CD14-positive monocyte (primary cell): ENCODE data around the gene GRAMD1A. TPM values are rescaled to one million over a fixed set of nuclear protein-coding genes. Genes with fewer than 3 reads are reported as not detected.

ENCODE experiments used
- DNase-seq, 3 donors: peaks; one replicate each; pipeline ENCODE4 v3.0.0-alpha.2; 2011 to 2022
- H2AFZ ChIP-seq: 2 replicates; pipeline ENCODE4 v1.6.0; 2012; ENCODE audit warnings: mild to moderate bottlenecking, low read depth, low read length, inconsistent platforms; ENCODE audit not compliant: insufficient read depth, poor library complexity, severe bottlenecking
- H3K27ac ChIP-seq, 2 donors: 1 replicate in 1 of 2; 2 replicates in 1 of 2; pipeline ENCODE4 v1.5.1; 2012 to 2013; ENCODE audit warnings: low read length in 2 of 2, control low read depth in 1 of 2, inconsistent platforms in 1 of 2, low read depth in 1 of 2, mild to moderate bottlenecking in 1 of 2
- H3K27me3 ChIP-seq, 2 donors: one replicate each; pipeline versions ENCODE4 v1.6.0 to v1.6.1; 2011 to 2013; ENCODE audit warnings: low read length in 2 of 2; ENCODE audit not compliant: control insufficient read depth in 2 of 2, insufficient read depth in 2 of 2
- H3K36me3 ChIP-seq, 2 donors: replicated peaks in 1 of 2; 1 replicate in 1 of 2; 2 replicates in 1 of 2; pipeline versions ENCODE4 v1.5.1 to v1.6.1; 2012 to 2013; ENCODE audit warnings: low read length in 2 of 2, control low read depth in 1 of 2, inconsistent platforms in 1 of 2, mild to moderate bottlenecking in 1 of 2; ENCODE audit not compliant: insufficient read depth in 2 of 2, control insufficient read depth in 1 of 2
- H3K4me1 ChIP-seq, 2 donors: 1 replicate in 1 of 2; 2 replicates in 1 of 2; pipeline versions ENCODE4 v1.5.1 to v1.6.1; 2012 to 2013; ENCODE audit warnings: low read length in 2 of 2, control low read depth in 1 of 2, inconsistent platforms in 1 of 2, mild to moderate bottlenecking in 1 of 2, moderate library complexity in 1 of 2; ENCODE audit not compliant: insufficient read depth in 2 of 2, control insufficient read depth in 1 of 2
- H3K4me2 ChIP-seq: replicated peaks from 2 replicates; pipeline ENCODE3; 2012; ENCODE audit warnings: low read length, moderate library complexity, mild to moderate bottlenecking; ENCODE audit not compliant: poor library complexity, severe bottlenecking; ENCODE audit errors: extremely low read depth
- H3K4me3 ChIP-seq, 3 experiments: fragments of 200-600 bp in 1 of 3; sonication (generic) in 1 of 3; replicated peaks in 1 of 3; 1 replicate in 2 of 3; 2 replicates in 1 of 3; pipeline ENCODE4 v1.5.1; 2011 to 2013; ENCODE audit warnings: low read length in 3 of 3, mild to moderate bottlenecking in 3 of 3, control low read depth in 2 of 3, low read depth in 2 of 3, inconsistent platforms in 1 of 3, moderate library complexity in 1 of 3
- H3K79me2 ChIP-seq: 2 replicates; pipeline ENCODE4 v1.6.0; 2012; ENCODE audit warnings: mild to moderate bottlenecking, control low read depth, inconsistent platforms, low read length, moderate library complexity; ENCODE audit not compliant: insufficient read depth
- H3K9ac ChIP-seq: 2 replicates; pipeline ENCODE4 v1.6.0; 2017; ENCODE audit warnings: low read length, mild to moderate bottlenecking; ENCODE audit not compliant: insufficient read depth, poor library complexity, severe bottlenecking
- H3K9me3 ChIP-seq, 2 donors: replicated peaks in 1 of 2; 1 replicate in 1 of 2; 2 replicates in 1 of 2; pipeline versions ENCODE4 v1.5.1 to v1.6.1; 2012 to 2013; ENCODE audit warnings: low read length in 2 of 2, control low read depth in 1 of 2; ENCODE audit not compliant: control insufficient read depth in 1 of 2, insufficient read depth in 1 of 2
- H4K20me1 ChIP-seq: 2 replicates; pipeline ENCODE4 v1.6.0; 2012; ENCODE audit warnings: mild to moderate bottlenecking, low read length, control low read depth, moderate library complexity; ENCODE audit not compliant: insufficient read depth
- H3K27ac Mint-ChIP-seq, 7 donors: one replicate each; pipeline ENCODE4 v1.8.0; 2020; ENCODE audit warnings: mild to moderate bottlenecking in 7 of 7, mixed read lengths in 7 of 7, moderate library complexity in 6 of 7, inconsistent platforms in 2 of 7
- H3K27me3 Mint-ChIP-seq, 3 donors: one replicate each; pipeline ENCODE4 v1.8.0; 2021 to 2022; ENCODE audit warnings: low read depth in 3 of 3, mild to moderate bottlenecking in 3 of 3, mixed read lengths in 3 of 3, moderate library complexity in 3 of 3, inconsistent platforms in 1 of 3
- H3K36me3 Mint-ChIP-seq, 2 donors: one replicate each; pipeline ENCODE4 v1.8.0; 2020; ENCODE audit warnings: mixed read lengths in 2 of 2, inconsistent platforms in 1 of 2, mild to moderate bottlenecking in 1 of 2
- H3K4me1 Mint-ChIP-seq: one replicate; pipeline ENCODE4 v1.8.0; 2020; ENCODE audit warnings: mild to moderate bottlenecking, mixed read lengths
- H3K4me3 Mint-ChIP-seq, 2 donors: one replicate each; pipeline ENCODE4 v1.8.0; 2020; ENCODE audit warnings: mild to moderate bottlenecking in 2 of 2, mixed read lengths in 2 of 2, moderate library complexity in 1 of 2
- H3K9me3 Mint-ChIP-seq, 7 donors: one replicate each; pipeline ENCODE4 v1.8.0; 2020 to 2022; ENCODE audit warnings: mixed read lengths in 7 of 7, mild to moderate bottlenecking in 6 of 7, moderate library complexity in 6 of 7, inconsistent platforms in 2 of 7
- CTCF ChIP-seq: fragments of 200-600 bp; IDR thresholded peaks from one replicate; pipeline ENCODE4 v1.8.0; 2022; ENCODE audit warnings: antibody characterized with exemption, mild to moderate bottlenecking
- WGBS: methylation state at CpG from one replicate; pipeline ENCODE4 v1.1.5; 2013; ENCODE audit warnings: missing lambda C conversion rate; ENCODE audit not compliant: insufficient coverage; 5-methylcytosine and 5-hydroxymethylcytosine counted together
- intact Hi-C, 2 donors: fragments of 100-400 bp; cut with micrococcal nuclease; formaldehyde crosslinking; loops; one replicate each; pipeline versions ENCODE4 v1.15.0 to v1.15.1; 2023
- polyA plus RNA-seq, 3 donors: library from polyadenylated mRNA; depleted of rRNA in 1 of 3; unstranded in 2 of 3; stranded (reverse) in 1 of 3; fragments of 300-500 nt in 2 of 3; fragments of >200 nt in 1 of 3; fragmentation: Illumina TruSeq in 2 of 3; gene quantifications; 1 replicate in 2 of 3; 2 replicates in 1 of 3; pipeline ENCODE4 v1.2.3, GENCODE V29; 2012 to 2021

GRAMD1A gene
- polyA plus RNA-seq, 3 donors: 9.3 to 73.9 (median 15.1) TPM

- H3K36me3 Mint-ChIP-seq: no peaks in the 10 kb centered on the region
- H3K9ac ChIP-seq: no peak overlapping the region
- peaks cover 7 to 17% (median 13%) of the 10 kb centered on the region in 7 donors for H3K9me3 Mint-ChIP-seq
- TF ChIP-seq CTCF: no peak
- H3K27ac ChIP-seq: no peak overlapping the region
- H3K36me3 ChIP-seq: no peaks in the 10 kb centered on the region
- 98% methylated on average over 11 of the region's 15 CpGs for WGBS
- H3K27ac Mint-ChIP-seq: no peak overlapping the region
- H2AFZ ChIP-seq: no peak overlapping the region
- H3K4me1 Mint-ChIP-seq: peaks cover 7% of the 10 kb centered on the region
- H3K4me3 Mint-ChIP-seq: no peak overlapping the region
- H3K9me3 ChIP-seq: peaks cover 7 to 13% of the 10 kb centered on the region in 2 donors
- DNase-seq: no peak
- no peak overlapping the region for H3K4me2 ChIP-seq
- no peaks in the 10 kb centered on the region for H4K20me1 ChIP-seq
- intact Hi-C loops: loop anchor here in 1 of 2 donors (5.0 kb wide), 1 partner anchor 71 kb away; the partner anchor contains the start of genes FXYD1 and LGI4
- no peak overlapping the region for H3K4me3 ChIP-seq
- no peaks in the 10 kb centered on the region for H3K4me1 ChIP-seq
- H3K27me3 Mint-ChIP-seq: peaks cover 2 to 10% (median 8%) of the 10 kb centered on the region in 3 donors
- no peaks in the 10 kb centered on the region for H3K27me3 ChIP-seq
- no peaks in the 10 kb centered on the region for H3K79me2 ChIP-seq
Observed at GRCh38 chr19:35066121-35066520, 66.0 kb downstream of the GRAMD1A start.

- Histone ChIP-seq H3K27ac (no peak overlapping the region), H3K9ac (no peak overlapping the region), H3K79me2 (no peaks in the 10 kb centered on the region), H3K9me3 (peaks cover 7 to 13% of the 10 kb centered on the region in 2 donors), H4K20me1 (no peaks in the 10 kb centered on the region), H2AFZ (peak overlapping the region; percentile 41), H3K4me2 (no peak overlapping the region), H3K36me3 (no peaks in the 10 kb centered on the region), H3K4me1 (no peaks in the 10 kb centered on the region), H3K4me3 (no peak overlapping the region), H3K27me3 (no peaks in the 10 kb centered on the region)
- Mint-ChIP-seq H3K36me3 (no peaks in the 10 kb centered on the region), H3K27ac (peak overlapping the region in 1 of 7 donors; percentile 57), H3K4me1 (peaks cover 7% of the 10 kb centered on the region), H3K4me3 (no peak overlapping the region), H3K27me3 (peaks cover 2 to 10% (median 4%) of the 10 kb centered on the region in 3 donors), H3K9me3 (peaks cover 7 to 17% (median 13%) of the 10 kb centered on the region in 7 donors)
- intact Hi-C loops: loop anchor here in 1 of 2 donors (5.0 kb wide), 1 partner anchor 70 kb away; the partner anchor contains the start of genes FXYD1 and LGI4
- DNase-seq: peak; percentile 64 to 77 (median 70)
- TF ChIP-seq CTCF: peak; percentile 85
- 0% methylated on average over 1 of the region's 14 CpGs for WGBS
Observed at GRCh38 chr19:35066691-35067563, 66.8 kb downstream of the GRAMD1A start.
